ENCODE measurements around the gene CDC25B.
A peak's percentile ranks its signal among the peaks of the same experiment; 100 is the strongest.

The CDC25B gene

DNA sequence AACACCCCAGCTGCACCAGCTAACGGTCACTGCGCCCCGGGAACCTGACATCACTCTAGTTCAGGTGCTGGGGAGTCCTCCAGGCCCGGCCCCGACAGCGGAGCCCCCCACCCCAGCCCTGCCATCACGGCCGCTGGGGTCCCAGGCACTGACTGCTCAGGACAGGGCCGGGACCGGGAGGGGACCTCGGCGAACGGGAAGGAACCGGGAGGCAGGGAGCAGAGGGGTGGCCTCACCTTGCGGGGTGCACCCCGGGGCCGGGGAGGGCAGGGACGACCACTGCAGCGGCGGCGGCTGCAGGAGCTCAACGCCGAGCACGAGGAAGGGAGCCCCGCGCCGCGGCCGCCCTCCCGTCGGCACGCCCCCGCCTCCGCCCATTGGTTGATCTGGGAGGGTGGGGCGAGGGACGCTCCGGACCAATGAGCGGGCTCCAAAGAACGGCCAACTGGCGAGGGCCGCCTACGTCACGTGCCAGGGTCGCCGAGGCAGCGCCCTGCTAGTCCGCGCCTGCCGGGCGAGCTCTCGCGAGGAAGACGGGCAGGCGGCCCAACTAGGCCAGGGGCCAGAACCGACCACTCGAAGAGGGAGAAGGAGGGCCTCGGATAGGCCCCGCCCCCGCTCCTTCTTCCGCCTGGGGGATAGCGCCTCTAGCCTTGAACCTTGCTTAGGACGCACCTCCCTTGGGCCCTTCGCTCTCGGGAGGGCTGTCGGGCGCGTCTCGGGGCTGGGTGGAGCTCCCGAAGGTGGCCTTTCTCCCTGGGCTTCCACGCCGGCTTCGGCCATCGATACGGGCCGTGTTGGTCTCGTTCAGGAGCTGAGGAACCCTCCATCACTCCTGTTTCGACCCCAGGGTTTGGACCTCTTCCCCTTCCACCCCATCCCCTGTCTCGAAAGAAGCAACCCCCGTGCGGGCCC lies 28.4 kb upstream of the CDC25B start, which contains the start of gene ADISSP (continued):
- no peak for TF ChIP-seq PATZ1 (CRISPR knock-in tag; IDR thresholded peaks at IDR 0.05; ENCODE audit: borderline replicate concordance)

DNA sequence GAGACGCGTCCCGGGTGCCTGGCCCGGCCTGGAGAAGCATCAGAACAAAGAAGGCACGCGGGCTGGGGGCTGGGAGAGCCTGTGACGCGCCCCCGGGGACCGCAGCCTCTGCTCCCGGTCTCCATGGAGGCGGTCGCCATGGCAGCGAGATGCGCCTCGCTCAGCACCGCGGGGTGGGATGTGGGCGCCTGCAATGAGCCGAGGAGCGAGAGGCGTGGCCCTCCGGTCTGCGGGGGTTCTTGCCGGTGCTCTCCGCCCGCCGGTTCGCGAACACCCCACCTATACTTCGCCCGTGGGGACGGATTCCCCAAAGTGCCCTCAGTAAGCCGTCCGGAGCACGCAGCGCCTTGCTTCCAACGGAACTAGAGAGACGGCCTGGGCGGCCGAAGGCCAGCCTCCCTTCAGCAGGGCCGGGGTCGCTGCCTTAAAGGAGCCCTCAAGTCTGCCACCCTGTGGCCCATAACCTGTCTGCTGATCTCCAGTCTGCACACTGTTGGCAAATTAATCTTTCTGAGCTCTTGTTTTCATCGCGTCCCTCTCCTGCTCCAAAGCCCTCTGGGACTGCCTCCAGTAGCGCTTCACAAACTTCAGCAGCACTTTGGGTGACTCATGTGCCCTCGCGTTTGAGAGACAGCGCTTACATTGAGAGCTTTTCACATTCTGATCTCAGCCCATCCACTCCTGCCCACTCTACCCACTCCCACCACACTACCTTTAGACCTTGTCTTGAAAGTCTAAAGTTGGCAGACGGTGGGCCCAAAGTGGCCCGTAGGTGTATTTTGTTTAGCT lies 27.6 kb upstream of the CDC25B start:
- peak; percentile 71 for ATAC-seq
- TF ChIP-seq TOX (CRISPR knock-in tag; IDR thresholded peaks at IDR 0.05; ENCODE audit: borderline replicate concordance) (no peak), PATZ1 (CRISPR knock-in tag; IDR thresholded peaks at IDR 0.05; ENCODE audit: borderline replicate concordance) (no peak), ARNTL (CRISPR knock-in tag; IDR thresholded peaks at IDR 0.05; ENCODE audit: borderline replicate concordance, low read depth) (no peak), ZFP3 (CRISPR knock-in tag; IDR thresholded peaks at IDR 0.05) (no peak), ZNF565 (CRISPR knock-in tag; conservative IDR thresholded peaks at IDR 0.05; ENCODE audit: low read depth) (no peak), PPARA (CRISPR knock-in tag; IDR thresholded peaks at IDR 0.05; ENCODE audit: borderline replicate concordance) (no peak), ZNF8 (CRISPR knock-in tag; IDR thresholded peaks at IDR 0.05) (no peak), ZC3H10 (CRISPR knock-in tag; IDR thresholded peaks at IDR 0.05) (no peak), GLIS3 (CRISPR knock-in tag; IDR thresholded peaks at IDR 0.05) (no peak), CSDC2 (CRISPR knock-in tag; IDR thresholded peaks at IDR 0.05) (no peak), BACH2 (CRISPR knock-in tag; IDR thresholded peaks at IDR 0.05; ENCODE audit: borderline replicate concordance) (no peak), SNAI2 (CRISPR knock-in tag; IDR thresholded peaks at IDR 0.05) (no peak), RARB (CRISPR knock-in tag; IDR thresholded peaks at IDR 0.05) (no peak), ESRRG (CRISPR knock-in tag; IDR thresholded peaks at IDR 0.05) (no peak), TCF4 (CRISPR knock-in tag; IDR thresholded peaks at IDR 0.05; ENCODE audit: borderline replicate concordance) (no peak)
- TF ChIP-seq, protein P1, sequence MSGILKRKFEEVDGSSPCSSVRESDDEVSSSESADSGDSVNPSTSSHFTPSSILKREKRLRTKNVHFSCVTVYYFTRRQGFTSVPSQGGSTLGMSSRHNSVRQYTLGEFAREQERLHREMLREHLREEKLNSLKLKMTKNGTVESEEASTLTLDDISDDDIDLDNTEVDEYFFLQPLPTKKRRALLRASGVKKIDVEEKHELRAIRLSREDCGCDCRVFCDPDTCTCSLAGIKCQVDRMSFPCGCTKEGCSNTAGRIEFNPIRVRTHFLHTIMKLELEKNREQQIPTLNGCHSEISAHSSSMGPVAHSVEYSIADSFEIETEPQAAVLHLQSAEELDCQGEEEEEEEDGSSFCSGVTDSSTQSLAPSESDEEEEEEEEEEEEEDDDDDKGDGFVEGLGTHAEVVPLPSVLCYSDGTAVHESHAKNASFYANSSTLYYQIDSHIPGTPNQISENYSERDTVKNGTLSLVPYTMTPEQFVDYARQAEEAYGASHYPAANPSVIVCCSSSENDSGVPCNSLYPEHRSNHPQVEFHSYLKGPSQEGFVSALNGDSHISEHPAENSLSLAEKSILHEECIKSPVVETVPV (CRISPR knock-in tag; IDR thresholded peaks at IDR 0.05) = no peak
- TF ChIP-seq, protein P2, sequence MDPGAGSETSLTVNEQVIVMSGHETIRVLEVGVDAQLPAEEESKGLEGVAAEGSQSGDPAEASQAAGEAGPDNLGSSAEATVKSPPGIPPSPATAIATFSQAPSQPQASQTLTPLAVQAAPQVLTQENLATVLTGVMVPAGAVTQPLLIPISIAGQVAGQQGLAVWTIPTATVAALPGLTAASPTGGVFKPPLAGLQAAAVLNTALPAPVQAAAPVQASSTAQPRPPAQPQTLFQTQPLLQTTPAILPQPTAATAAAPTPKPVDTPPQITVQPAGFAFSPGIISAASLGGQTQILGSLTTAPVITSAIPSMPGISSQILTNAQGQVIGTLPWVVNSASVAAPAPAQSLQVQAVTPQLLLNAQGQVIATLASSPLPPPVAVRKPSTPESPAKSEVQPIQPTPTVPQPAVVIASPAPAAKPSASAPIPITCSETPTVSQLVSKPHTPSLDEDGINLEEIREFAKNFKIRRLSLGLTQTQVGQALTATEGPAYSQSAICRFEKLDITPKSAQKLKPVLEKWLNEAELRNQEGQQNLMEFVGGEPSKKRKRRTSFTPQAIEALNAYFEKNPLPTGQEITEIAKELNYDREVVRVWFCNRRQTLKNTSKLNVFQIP (CRISPR knock-in tag; IDR thresholded peaks at IDR 0.05; ENCODE audit: borderline replicate concordance, low read depth) = no peak
- TF ChIP-seq, protein P3, sequence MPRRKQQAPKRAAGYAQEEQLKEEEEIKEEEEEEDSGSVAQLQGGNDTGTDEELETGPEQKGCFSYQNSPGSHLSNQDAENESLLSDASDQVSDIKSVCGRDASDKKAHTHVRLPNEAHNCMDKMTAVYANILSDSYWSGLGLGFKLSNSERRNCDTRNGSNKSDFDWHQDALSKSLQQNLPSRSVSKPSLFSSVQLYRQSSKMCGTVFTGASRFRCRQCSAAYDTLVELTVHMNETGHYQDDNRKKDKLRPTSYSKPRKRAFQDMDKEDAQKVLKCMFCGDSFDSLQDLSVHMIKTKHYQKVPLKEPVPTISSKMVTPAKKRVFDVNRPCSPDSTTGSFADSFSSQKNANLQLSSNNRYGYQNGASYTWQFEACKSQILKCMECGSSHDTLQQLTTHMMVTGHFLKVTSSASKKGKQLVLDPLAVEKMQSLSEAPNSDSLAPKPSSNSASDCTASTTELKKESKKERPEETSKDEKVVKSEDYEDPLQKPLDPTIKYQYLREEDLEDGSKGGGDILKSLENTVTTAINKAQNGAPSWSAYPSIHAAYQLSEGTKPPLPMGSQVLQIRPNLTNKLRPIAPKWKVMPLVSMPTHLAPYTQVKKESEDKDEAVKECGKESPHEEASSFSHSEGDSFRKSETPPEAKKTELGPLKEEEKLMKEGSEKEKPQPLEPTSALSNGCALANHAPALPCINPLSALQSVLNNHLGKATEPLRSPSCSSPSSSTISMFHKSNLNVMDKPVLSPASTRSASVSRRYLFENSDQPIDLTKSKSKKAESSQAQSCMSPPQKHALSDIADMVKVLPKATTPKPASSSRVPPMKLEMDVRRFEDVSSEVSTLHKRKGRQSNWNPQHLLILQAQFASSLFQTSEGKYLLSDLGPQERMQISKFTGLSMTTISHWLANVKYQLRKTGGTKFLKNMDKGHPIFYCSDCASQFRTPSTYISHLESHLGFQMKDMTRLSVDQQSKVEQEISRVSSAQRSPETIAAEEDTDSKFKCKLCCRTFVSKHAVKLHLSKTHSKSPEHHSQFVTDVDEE (CRISPR knock-in tag; IDR thresholded peaks at IDR 0.05) = no peak
